ENCODE data around the gene ATR. TPM values are rescaled to one million over a fixed set of nuclear protein-coding genes. Genes with fewer than 3 reads are reported as not detected.

ATR gene
- total and polyA plus RNA-seq, 4 donors: 3.1 to 30.0 (median 14.8) TPM

- Histone ChIP-seq H3K4me3 (ENCODE audit: low read length in 2 of 2) (no peak overlapping the region), H3K4me1 (ENCODE audit: control insufficient read depth in 1 of 2, insufficient read depth in 2 of 2, low read length in 2 of 2) (no peaks in the 10 kb centered on the region), H3K9me3 (ENCODE audit: control insufficient read depth, low read length) (no peaks in the 10 kb centered on the region), H3K27ac (ENCODE audit: low read depth in 1 of 2, low read length in 2 of 2) (no peak overlapping the region), H3K36me3 (ENCODE audit: control insufficient read depth in 1 of 2, insufficient read depth in 2 of 2, low read length in 1 of 2) (no peaks in the 10 kb centered on the region), H3K27me3 (ENCODE audit: control insufficient read depth in 1 of 2, insufficient read depth in 2 of 2, low read length in 1 of 2) (no peaks in the 10 kb centered on the region)
- no peak for ATAC-seq (ENCODE audit: low FRiP score)
- WGBS, 2 donors: 28 to 61% methylated on average over 2 of the region's 2 CpGs
- DNase-seq: no peak
- intact Hi-C loops (cut with DNase I): no loop called here
These were observed 79.9 kb downstream of the ATR start for GRCh38 chr3:142498397-142499180.

GRCh38 chr3:142497729-142498128, 80.8 kb downstream of the ATR start:
- no peak overlapping the region for H3K4me3 ChIP-seq (ENCODE audit: low read length in 2 of 2)
- H3K9me3 ChIP-seq (ENCODE audit: control insufficient read depth, low read length): no peaks in the 10 kb centered on the region
- intact Hi-C loops (cut with DNase I): no loop called here
- no peaks in the 10 kb centered on the region for H3K36me3 ChIP-seq (ENCODE audit: control insufficient read depth in 1 of 2, insufficient read depth in 2 of 2, low read length in 1 of 2)
- 78 to 85% methylated on average over 1 of the region's 1 CpG for WGBS, 2 donors
- DNase-seq: no peak
- no peaks in the 10 kb centered on the region for H3K27me3 ChIP-seq (ENCODE audit: control insufficient read depth in 1 of 2, insufficient read depth in 2 of 2, low read length in 1 of 2)
- no peak overlapping the region for H3K27ac ChIP-seq (ENCODE audit: low read depth in 1 of 2, low read length in 2 of 2)
- H3K4me1 ChIP-seq (ENCODE audit: control insufficient read depth in 1 of 2, insufficient read depth in 2 of 2, low read length in 2 of 2): no peaks in the 10 kb centered on the region
- ATAC-seq (ENCODE audit: low FRiP score): no peak

GRCh38 chr3:142495103-142495502, 83.4 kb downstream of the ATR start:
- DNase-seq: no peak
- intact Hi-C loops (cut with DNase I): no loop called here
- 81 to 97% methylated on average over 3 of the region's 3 CpGs for WGBS, 2 donors

GRCh38 chr3:142492184-142492583, 86.3 kb downstream of the ATR start:
- no peaks in the 10 kb centered on the region for H3K27me3 ChIP-seq (ENCODE audit: control insufficient read depth in 1 of 2, insufficient read depth in 2 of 2, low read length in 1 of 2)
- no peak overlapping the region for H3K27ac ChIP-seq (ENCODE audit: low read depth in 1 of 2, low read length in 2 of 2)
- 94 to 95% methylated on average over 2 of the region's 2 CpGs for WGBS, 2 donors
- H3K9me3 ChIP-seq (ENCODE audit: control insufficient read depth, low read length): no peaks in the 10 kb centered on the region
- H3K4me1 ChIP-seq (ENCODE audit: control insufficient read depth in 1 of 2, insufficient read depth in 2 of 2, low read length in 2 of 2): no peaks in the 10 kb centered on the region
- intact Hi-C loops (cut with DNase I): no loop called here
- DNase-seq: no peak
- H3K4me3 ChIP-seq (ENCODE audit: low read length in 2 of 2): no peak overlapping the region
- peaks cover 4% of the 10 kb centered on the region in 2 donors for H3K36me3 ChIP-seq (ENCODE audit: control insufficient read depth in 1 of 2, insufficient read depth in 2 of 2, low read length in 1 of 2)
- no peak for ATAC-seq (ENCODE audit: low FRiP score)

More at GRCh38 chr3:142495103-142495502, 83.4 kb downstream of the ATR start:
- Histone ChIP-seq H3K4me3 (ENCODE audit: low read length in 2 of 2) (no peak overlapping the region), H3K36me3 (ENCODE audit: control insufficient read depth in 1 of 2, insufficient read depth in 2 of 2, low read length in 1 of 2) (peaks cover 2 to 4% of the 10 kb centered on the region in 2 donors), H3K27me3 (ENCODE audit: control insufficient read depth in 1 of 2, insufficient read depth in 2 of 2, low read length in 1 of 2) (no peaks in the 10 kb centered on the region), H3K9me3 (ENCODE audit: control insufficient read depth, low read length) (no peaks in the 10 kb centered on the region), H3K4me1 (ENCODE audit: control insufficient read depth in 1 of 2, insufficient read depth in 2 of 2, low read length in 2 of 2) (no peaks in the 10 kb centered on the region), H3K27ac (ENCODE audit: low read depth in 1 of 2, low read length in 2 of 2) (no peak overlapping the region)
- no peak for ATAC-seq (ENCODE audit: low FRiP score)

GRCh38 chr3:142489572-142490323, 88.8 kb downstream of the ATR start:
- Histone ChIP-seq H3K27ac (ENCODE audit: low read depth in 1 of 2, low read length in 2 of 2) (no peak overlapping the region), H3K36me3 (ENCODE audit: control insufficient read depth in 1 of 2, insufficient read depth in 2 of 2, low read length in 1 of 2) (peaks cover 4% of the 10 kb centered on the region in 2 donors), H3K27me3 (ENCODE audit: control insufficient read depth in 1 of 2, insufficient read depth in 2 of 2, low read length in 1 of 2) (no peaks in the 10 kb centered on the region), H3K4me1 (ENCODE audit: control insufficient read depth in 1 of 2, insufficient read depth in 2 of 2, low read length in 2 of 2) (no peaks in the 10 kb centered on the region), H3K4me3 (ENCODE audit: low read length in 2 of 2) (no peak overlapping the region), H3K9me3 (ENCODE audit: control insufficient read depth, low read length) (no peaks in the 10 kb centered on the region)
- no peak for ATAC-seq (ENCODE audit: low FRiP score)
- WGBS, 2 donors: 96 to 97% methylated on average over 5 of the region's 5 CpGs
- intact Hi-C loops (cut with DNase I): no loop called here
- DNase-seq: no peak

- intact Hi-C loops (cut with DNase I): no loop called here
- H3K36me3 ChIP-seq (ENCODE audit: control insufficient read depth in 1 of 2, insufficient read depth in 2 of 2, low read length in 1 of 2): peaks cover 0 to 2% of the 10 kb centered on the region in 2 donors
- H3K27me3 ChIP-seq (ENCODE audit: control insufficient read depth in 1 of 2, insufficient read depth in 2 of 2, low read length in 1 of 2): no peaks in the 10 kb centered on the region
- ATAC-seq (ENCODE audit: low FRiP score): no peak
- H3K9me3 ChIP-seq (ENCODE audit: control insufficient read depth, low read length): peaks cover 3% of the 10 kb centered on the region
- H3K4me1 ChIP-seq (ENCODE audit: control insufficient read depth in 1 of 2, insufficient read depth in 2 of 2, low read length in 2 of 2): no peaks in the 10 kb centered on the region
- 96 to 97% methylated on average over 4 of the region's 4 CpGs for WGBS, 2 donors
- no peak overlapping the region for H3K27ac ChIP-seq (ENCODE audit: low read depth in 1 of 2, low read length in 2 of 2)
- H3K4me3 ChIP-seq (ENCODE audit: low read length in 2 of 2): no peak overlapping the region
- DNase-seq: no peak
These were observed 93.6 kb downstream of the ATR start for GRCh38 chr3:142484912-142485435.

GRCh38 chr3:142481196-142481595, 97.3 kb downstream of the ATR start:
- H3K27ac ChIP-seq (ENCODE audit: low read depth in 1 of 2, low read length in 2 of 2): no peak overlapping the region
- WGBS, 2 donors: 97 to 98% methylated on average over 2 of the region's 2 CpGs
- intact Hi-C loops (cut with DNase I): no loop called here
- H3K27me3 ChIP-seq (ENCODE audit: control insufficient read depth in 1 of 2, insufficient read depth in 2 of 2, low read length in 1 of 2): no peaks in the 10 kb centered on the region
- peaks cover 3% of the 10 kb centered on the region for H3K9me3 ChIP-seq (ENCODE audit: control insufficient read depth, low read length)
- no peak for ATAC-seq (ENCODE audit: low FRiP score)
- H3K4me1 ChIP-seq (ENCODE audit: control insufficient read depth in 1 of 2, insufficient read depth in 2 of 2, low read length in 2 of 2): no peaks in the 10 kb centered on the region
- no peak overlapping the region for H3K4me3 ChIP-seq (ENCODE audit: low read length in 2 of 2)
- no peak for DNase-seq
- no peaks in the 10 kb centered on the region for H3K36me3 ChIP-seq (ENCODE audit: control insufficient read depth in 1 of 2, insufficient read depth in 2 of 2, low read length in 1 of 2)

- Histone ChIP-seq H3K27ac (ENCODE audit: low read depth in 1 of 2, low read length in 2 of 2) (no peak overlapping the region), H3K4me3 (ENCODE audit: low read length in 2 of 2) (no peak overlapping the region), H3K4me1 (ENCODE audit: control insufficient read depth in 1 of 2, insufficient read depth in 2 of 2, low read length in 2 of 2) (no peaks in the 10 kb centered on the region), H3K36me3 (ENCODE audit: control insufficient read depth in 1 of 2, insufficient read depth in 2 of 2, low read length in 1 of 2) (no peaks in the 10 kb centered on the region), H3K27me3 (ENCODE audit: control insufficient read depth in 1 of 2, insufficient read depth in 2 of 2, low read length in 1 of 2) (no peaks in the 10 kb centered on the region), H3K9me3 (ENCODE audit: control insufficient read depth, low read length) (no peaks in the 10 kb centered on the region)
- no peak for ATAC-seq (ENCODE audit: low FRiP score)
- intact Hi-C loops (cut with DNase I): no loop called here
- DNase-seq: no peak
- 95% methylated on average over 4 of the region's 4 CpGs for WGBS, 2 donors
These were observed 107.7 kb downstream of the ATR start for GRCh38 chr3:142470826-142471225.

Measured in aorta (tissue), 5 donors.